Pancreas (tissue), 10 donors: Measurements from ENCODE around the gene NRP1. TPM values are rescaled to one million over a fixed set of nuclear protein-coding genes. Genes with fewer than 3 reads are reported as not detected.
A peak's percentile ranks its signal among the peaks of the same experiment; 100 is the strongest.

Source experiments
- ATAC-seq, 4 donors: fragments of 200-7000 bp; cut with Tn5 transposase; one replicate each; pipeline versions ENCODE4 v1.8.0 to v1.9.1; 2020; ENCODE audit warnings: mild to moderate bottlenecking in 4 of 4, moderate library complexity in 4 of 4
- DNase-seq, 6 donors: peaks; one replicate each; pipeline ENCODE4 v3.0.0-alpha.2; 2020
- FAIRE-seq: peaks from 2 replicates; lab custom pipeline; 2012; peaks lifted over from hg19 to GRCh38; lab: Jason Lieb, UNC
- H3K27ac ChIP-seq, 4 donors: fragments of 200-600 bp; sonication (generic); 1 replicate in 3 of 4; 2 replicates in 1 of 4; pipeline versions ENCODE4 v1.5.0 to v1.8.0; 2020
- H3K27me3 ChIP-seq, 4 donors: fragments of 200-600 bp; one replicate each; pipeline ENCODE4 v1.8.0; 2021
- H3K36me3 ChIP-seq, 3 donors: fragments of 200-600 bp; sonication (generic) in 1 of 3; one replicate each; pipeline versions ENCODE4 v1.5.0 to v1.8.0; 2020 to 2021
- H3K4me1 ChIP-seq, 3 donors: fragments of 200-600 bp; one replicate each; pipeline ENCODE4 v1.8.0; 2021
- H3K4me3 ChIP-seq, 4 donors: fragments of 200-600 bp; sonication (generic) in 2 of 4; one replicate each; pipeline versions ENCODE4 v1.5.0 to v1.8.0; 2020 to 2021
- H3K9me3 ChIP-seq, 4 donors: fragments of 200-600 bp; one replicate each; pipeline ENCODE4 v1.8.0; 2021
- WGBS, 2 donors: extraction: QIAGEN DNeasy Blood & Tissue Kit; methylation state at CpG; one replicate each; pipeline ENCODE4 v1.1.7; 2013; 5-methylcytosine and 5-hydroxymethylcytosine counted together
- intact Hi-C, 3 donors: fragments of 100-400 bp; cut with DNase I; formaldehyde crosslinking; loops; one replicate each; pipeline versions ENCODE4 v1.11.1 to v1.14.2; 2022
- polyA plus RNA-seq, 2 donors: library from polyadenylated mRNA; stranded (reverse); fragments of 200-250 nt; gene quantifications; one replicate each; pipeline ENCODE4 v1.2.3, GENCODE V29; 2013
- total RNA-seq, 6 donors: library from RNA; stranded (reverse); fragmentation: NEBNext Ultra II Directional in 4 of 6; extraction: Animal tissue kit (Norgen Biotek cat#: 25700) in 4 of 6; gene quantifications; one replicate each; pipeline versions ENCODE4 v1.2.1 to v1.2.4, GENCODE V29; 2021 to 2023
- TF ChIP-seq, protein P1 (sequence below), 4 donors: fragments of 200-600 bp; sonication (generic) in 3 of 4; IDR thresholded peaks; one replicate each; pipeline versions ENCODE4 v1.5.0 to v1.8.0; 2021; ENCODE audit warnings: antibody characterized with exemption in 4 of 4
- donor health status: healthy with polysubstance abuse.
- donor health status: DM: no; HTN: no; CAD: no; lungs with moderate emphysema.
- donor health status: DM: no; HTN: no; CAD: no.
- donor health status: control.
- donor health status: control.
- donor health status: Bipolar disorder and iron deficiency.
- donor health status: DM: yes; HTN: yes; CAD: no.
- donor health status: DM: no; HTN: no; CAD: no.
- donor health status: DM: no; HTN: no; CAD: no.
- donor health status: DM: yes; HTN: yes; CAD: no.

NRP1 gene
- total and polyA plus RNA-seq, 8 donors: 12.0 to 56.4 (median 28.4) TPM

GRCh38 chr10:33370434-33370930 is 36.0 kb upstream of the NRP1 start:
- WGBS, 2 donors: 94 to 98% methylated on average over 2 of the region's 2 CpGs
- intact Hi-C loops: no loop called here
- TF ChIP-seq, protein P1, sequence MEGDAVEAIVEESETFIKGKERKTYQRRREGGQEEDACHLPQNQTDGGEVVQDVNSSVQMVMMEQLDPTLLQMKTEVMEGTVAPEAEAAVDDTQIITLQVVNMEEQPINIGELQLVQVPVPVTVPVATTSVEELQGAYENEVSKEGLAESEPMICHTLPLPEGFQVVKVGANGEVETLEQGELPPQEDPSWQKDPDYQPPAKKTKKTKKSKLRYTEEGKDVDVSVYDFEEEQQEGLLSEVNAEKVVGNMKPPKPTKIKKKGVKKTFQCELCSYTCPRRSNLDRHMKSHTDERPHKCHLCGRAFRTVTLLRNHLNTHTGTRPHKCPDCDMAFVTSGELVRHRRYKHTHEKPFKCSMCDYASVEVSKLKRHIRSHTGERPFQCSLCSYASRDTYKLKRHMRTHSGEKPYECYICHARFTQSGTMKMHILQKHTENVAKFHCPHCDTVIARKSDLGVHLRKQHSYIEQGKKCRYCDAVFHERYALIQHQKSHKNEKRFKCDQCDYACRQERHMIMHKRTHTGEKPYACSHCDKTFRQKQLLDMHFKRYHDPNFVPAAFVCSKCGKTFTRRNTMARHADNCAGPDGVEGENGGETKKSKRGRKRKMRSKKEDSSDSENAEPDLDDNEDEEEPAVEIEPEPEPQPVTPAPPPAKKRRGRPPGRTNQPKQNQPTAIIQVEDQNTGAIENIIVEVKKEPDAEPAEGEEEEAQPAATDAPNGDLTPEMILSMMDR (IDR thresholded peaks at IDR 0.05): no peak

DNA sequence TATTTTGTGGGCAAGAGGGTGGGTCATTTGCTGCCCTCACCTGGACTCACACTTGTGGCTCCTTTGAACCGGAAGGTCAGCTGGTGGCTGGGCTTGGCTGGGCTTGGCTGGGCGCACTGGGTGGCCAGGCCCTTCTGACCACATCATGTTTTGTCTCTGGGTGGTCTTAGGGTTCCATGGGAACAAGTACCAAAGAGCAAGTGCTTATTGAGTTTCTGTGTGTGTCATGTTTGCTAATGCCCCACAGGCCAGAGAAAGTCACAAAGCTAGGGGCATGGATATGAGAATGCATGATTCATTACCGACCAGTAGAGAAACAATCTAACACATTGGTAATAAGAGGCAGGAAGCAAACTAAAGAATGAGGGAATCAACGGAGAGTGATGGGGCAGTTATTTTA is 33.6 kb upstream of the NRP1 start:
- TF ChIP-seq, protein P1 (IDR thresholded peaks at IDR 0.05): no peak
- Histone ChIP-seq H3K4me1 (no peaks in the 10 kb centered on the region), H3K27ac (no peak overlapping the region), H3K27me3 (no peaks in the 10 kb centered on the region), H3K9me3 (no peaks in the 10 kb centered on the region), H3K36me3 (no peaks in the 10 kb centered on the region), H3K4me3 (no peak overlapping the region)
- intact Hi-C loops: no loop called here
- no peak for ATAC-seq
- 92 to 93% methylated on average over 4 of the region's 4 CpGs for WGBS, 2 donors
- DNase-seq: no peak
- no peak for FAIRE-seq

More at GRCh38 chr10:33370434-33370930, 36.0 kb upstream of the NRP1 start:
- DNase-seq: no peak
- H3K36me3 ChIP-seq: no peaks in the 10 kb centered on the region
- H3K9me3 ChIP-seq: no peaks in the 10 kb centered on the region
- H3K27me3 ChIP-seq: no peaks in the 10 kb centered on the region
- no peaks in the 10 kb centered on the region for H3K4me1 ChIP-seq
- H3K27ac ChIP-seq: no peak overlapping the region
- no peak for FAIRE-seq
- no peak for ATAC-seq
- H3K4me3 ChIP-seq: no peak overlapping the region

DNA sequence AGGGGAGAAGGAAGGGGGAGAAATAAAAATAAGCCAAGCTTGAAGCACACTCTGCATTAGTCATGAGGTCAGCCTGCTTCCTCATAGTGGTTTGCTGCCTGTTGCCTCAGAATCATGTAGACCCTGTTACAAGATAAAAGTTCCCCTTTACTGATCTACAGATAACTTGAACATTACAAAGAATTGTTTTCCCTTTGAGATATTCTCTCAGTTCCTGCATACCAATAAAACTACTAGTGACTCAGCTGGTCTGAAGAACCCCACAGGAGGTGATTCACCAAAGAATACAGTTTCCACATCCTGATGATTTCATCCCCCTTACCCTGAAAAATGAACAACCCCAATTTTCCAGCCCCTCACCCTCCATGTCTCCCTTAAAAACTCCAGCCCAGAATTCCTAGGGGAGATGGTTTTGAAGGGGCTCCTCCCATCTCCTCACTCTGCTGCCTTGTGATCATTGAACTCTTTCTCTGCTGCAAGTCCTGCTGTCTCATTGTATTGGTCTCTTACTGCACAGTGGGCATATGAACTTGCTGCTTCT is 31.5 kb upstream of the NRP1 start:
- H3K36me3 ChIP-seq: no peaks in the 10 kb centered on the region
- TF ChIP-seq, protein P1 (IDR thresholded peaks at IDR 0.05): no peak
- no peaks in the 10 kb centered on the region for H3K27me3 ChIP-seq
- H3K27ac ChIP-seq: peak overlapping the region in 1 of 4 donors; percentile 14
- FAIRE-seq: no peak
- no peak for DNase-seq
- no peaks in the 10 kb centered on the region for H3K9me3 ChIP-seq
- no peak overlapping the region for H3K4me3 ChIP-seq
- no peaks in the 10 kb centered on the region for H3K4me1 ChIP-seq
- intact Hi-C loops: no loop called here
- peak in 2 of 4 donors; percentile 75 to 81 for ATAC-seq

- H3K36me3 ChIP-seq: no peaks in the 10 kb centered on the region
- no peak for DNase-seq
- no peaks in the 10 kb centered on the region for H3K27me3 ChIP-seq
- 81 to 85% methylated on average over 1 of the region's 1 CpG for WGBS, 2 donors
- FAIRE-seq: no peak
- H3K27ac ChIP-seq: peak overlapping the region in 1 of 4 donors; percentile 14
- TF ChIP-seq, protein P1 (IDR thresholded peaks at IDR 0.05): no peak
- peak in 1 of 4 donors; percentile 29 for ATAC-seq
- H3K4me3 ChIP-seq: no peak overlapping the region
- H3K4me1 ChIP-seq: no peaks in the 10 kb centered on the region
- no peaks in the 10 kb centered on the region for H3K9me3 ChIP-seq
- intact Hi-C loops: no loop called here
Observed at GRCh38 chr10:33365301-33365700, 30.8 kb upstream of the NRP1 start.

GRCh38 chr10:33363106-33363505 is 28.6 kb upstream of the NRP1 start:
- no peaks in the 10 kb centered on the region for H3K27me3 ChIP-seq
- intact Hi-C loops: no loop called here
- no peaks in the 10 kb centered on the region for H3K4me1 ChIP-seq
- DNase-seq: no peak
- TF ChIP-seq, protein P1 (IDR thresholded peaks at IDR 0.05): no peak
- no peak for ATAC-seq
- no peaks in the 10 kb centered on the region for H3K9me3 ChIP-seq
- H3K27ac ChIP-seq: no peak overlapping the region
- no peaks in the 10 kb centered on the region for H3K36me3 ChIP-seq
- FAIRE-seq: no peak
- no peak overlapping the region for H3K4me3 ChIP-seq
